HG03521 (cell line): ENCODE data around the gene NKX3-2.

Experiments
- ATAC-seq: cut with Tn5 transposase; IDR thresholded peaks from one replicate; pipeline ENCODE4 v1.9.1; 2021; ENCODE audit warnings: mild to moderate bottlenecking, moderate library complexity; ENCODE audit not compliant: unreplicated experiment

NKX3-2 gene

DNA sequence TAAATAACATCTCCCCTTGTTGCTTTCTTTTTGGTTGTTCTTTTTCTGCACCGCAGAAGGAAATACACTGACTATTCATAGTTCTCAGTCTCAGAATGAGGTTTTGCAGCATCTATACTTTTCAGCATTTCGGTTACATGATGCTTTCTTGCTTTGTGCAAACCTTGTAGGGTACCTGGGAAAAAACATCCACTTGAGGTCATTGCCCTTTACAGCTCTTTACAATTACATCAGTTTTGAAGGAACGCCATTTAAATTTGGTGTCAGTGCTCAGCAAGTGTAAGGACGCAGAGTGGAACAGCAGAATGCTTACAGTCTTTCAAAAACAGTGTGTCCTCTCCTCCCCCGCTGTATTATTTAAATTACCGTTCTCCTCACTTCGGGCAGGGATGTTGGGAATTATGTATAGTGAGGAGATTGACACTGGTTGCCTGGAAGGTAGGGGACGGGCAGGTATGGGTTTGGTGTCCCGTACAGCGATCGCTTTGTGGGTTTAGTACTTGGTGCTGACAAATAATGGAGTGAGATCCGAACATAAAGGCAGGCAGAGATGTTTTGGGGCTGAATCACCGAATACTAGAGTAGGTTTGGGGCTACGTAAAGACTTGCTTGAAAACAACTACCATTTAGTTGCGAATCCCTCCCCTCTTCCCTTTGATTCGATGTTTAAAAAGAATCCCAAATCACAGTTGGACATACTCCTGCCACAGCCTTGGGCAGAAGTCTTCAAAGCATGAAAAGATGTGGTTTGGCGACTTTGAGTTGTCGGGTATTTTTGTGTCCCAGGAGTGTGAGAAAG lies 2.0 kb upstream of the NKX3-2 start:
- no peak for ATAC-seq

DNA sequence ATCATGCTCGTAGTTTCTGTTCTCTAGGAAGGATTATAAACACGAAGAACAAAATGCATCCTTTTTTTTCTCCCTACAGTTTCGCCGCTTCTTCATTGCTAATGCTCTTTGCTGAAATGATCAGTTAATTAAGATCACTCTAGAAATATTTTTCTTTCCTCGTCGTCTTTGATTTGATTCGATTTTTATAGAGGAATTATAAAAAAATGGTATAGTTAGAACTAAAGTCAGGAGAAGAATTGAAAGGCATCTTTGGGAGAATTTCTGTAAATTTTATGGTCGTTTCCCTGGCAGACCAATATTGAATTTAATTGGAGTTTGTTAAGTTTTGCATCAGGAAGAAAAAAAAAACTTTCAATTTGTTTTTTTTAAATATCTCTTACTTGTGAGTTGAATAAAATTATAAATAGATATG lies 1.1 kb upstream of the NKX3-2 start:
- ATAC-seq, result no peak

- peak; percentile 46 for ATAC-seq
Observed at GRCh38 chr4:13544606-13545393, 492 bp upstream of the NKX3-2 start.

DNA sequence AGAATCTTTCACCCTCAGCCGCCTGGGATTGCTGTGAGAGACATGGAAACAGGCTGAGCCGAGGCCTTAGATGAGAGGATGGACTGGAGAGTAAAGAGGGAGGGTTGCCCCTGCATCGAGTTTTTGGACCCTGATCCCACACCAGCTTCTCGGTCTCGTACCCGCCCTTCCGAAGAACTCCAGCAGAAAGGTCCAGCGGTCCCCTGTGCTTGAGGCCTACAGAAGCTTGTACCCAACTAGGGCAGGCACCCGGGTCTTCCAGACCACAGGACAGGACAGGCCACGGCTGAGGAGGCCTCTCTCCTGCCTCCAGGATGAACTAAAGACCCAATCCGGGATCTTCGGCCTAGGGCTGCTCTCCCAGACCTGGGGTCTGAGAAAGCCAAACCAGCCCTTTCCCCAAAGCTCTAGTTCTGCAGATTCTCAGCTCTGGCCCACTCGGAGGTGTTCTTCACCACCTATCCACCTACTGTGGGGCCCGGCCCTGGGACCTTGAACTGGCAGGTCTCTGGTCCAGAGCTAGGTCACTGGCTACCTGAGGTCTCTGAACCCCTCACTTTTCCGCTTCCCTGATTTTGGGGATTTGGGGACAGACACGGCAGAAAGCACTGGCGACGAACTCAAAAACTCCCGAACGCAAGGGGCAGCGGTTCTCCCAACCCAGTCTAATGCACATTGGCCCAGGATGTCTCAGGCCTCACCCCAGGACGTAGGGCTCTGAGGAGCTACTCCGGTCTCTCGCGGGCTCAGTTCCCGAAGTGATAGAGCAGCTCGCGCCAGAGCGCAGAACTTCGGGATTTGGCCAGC lies 1.1 kb downstream of the NKX3-2 start:
- no peak for ATAC-seq

DNA sequence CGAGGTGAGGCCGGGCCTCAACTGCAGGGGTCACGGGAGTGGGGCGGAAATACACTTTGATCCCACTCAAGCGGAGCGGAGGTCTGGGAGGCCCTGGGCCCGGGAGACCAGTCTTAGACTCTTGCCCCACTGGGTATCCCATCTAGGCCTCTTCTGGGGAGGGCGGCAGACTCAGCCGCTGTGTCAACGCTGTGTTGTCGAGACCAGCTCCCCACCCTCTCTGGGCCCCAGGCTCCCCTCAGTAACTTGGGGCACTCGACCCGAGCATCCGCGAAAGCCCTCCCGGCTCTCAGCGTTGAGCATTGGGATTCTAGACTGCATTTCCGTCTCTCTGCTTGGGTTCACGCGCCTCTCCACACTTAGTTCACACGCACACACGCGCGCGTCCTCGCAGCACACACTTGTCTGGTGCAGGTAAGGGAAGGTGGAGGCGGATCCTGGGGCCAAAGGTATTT lies 1.7 kb downstream of the NKX3-2 start:
- no peak for ATAC-seq

DNA sequence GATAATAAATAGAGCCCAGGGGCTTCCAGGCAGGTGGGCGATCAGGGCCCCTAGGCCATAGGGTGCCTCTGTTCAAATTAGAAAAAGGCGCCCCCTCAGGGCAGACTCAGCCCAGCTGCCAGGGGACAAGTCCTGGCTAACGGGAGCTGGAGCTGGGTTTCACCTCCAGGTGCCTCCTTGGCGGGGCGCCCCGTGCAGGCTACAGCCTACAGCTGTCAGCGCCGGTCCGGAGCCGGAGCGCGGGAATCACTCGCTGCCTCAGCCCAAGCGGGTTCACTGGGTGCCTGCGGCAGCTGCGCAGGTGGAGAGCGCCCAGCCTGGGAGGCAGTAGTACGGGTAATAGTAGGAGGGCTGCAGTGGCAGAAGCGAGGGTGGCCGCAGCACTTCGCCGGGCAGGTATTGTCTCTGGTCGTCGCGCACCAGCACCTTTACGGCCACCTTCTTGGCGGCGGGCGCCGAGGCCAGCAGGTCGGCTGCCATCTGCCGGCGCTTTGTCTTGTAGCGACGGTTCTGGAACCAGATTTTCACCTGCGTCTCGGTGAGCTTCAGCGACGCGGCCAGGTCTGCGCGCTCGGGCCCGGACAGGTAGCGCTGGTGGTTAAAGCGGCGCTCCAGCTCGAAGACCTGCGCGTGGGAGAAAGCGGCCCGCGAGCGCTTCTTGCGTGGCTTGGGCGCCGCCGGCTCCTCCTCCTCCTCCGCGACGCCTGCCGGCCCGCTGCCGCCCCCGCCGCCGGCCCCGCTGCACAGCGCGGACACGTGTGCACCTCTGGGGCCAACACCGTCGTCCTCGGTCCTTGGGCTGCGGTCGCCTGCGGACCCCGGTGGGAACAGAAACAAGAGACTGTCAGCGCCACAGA lies 2.4 kb downstream of the NKX3-2 start:
- peak; percentile 37 for ATAC-seq

DNA sequence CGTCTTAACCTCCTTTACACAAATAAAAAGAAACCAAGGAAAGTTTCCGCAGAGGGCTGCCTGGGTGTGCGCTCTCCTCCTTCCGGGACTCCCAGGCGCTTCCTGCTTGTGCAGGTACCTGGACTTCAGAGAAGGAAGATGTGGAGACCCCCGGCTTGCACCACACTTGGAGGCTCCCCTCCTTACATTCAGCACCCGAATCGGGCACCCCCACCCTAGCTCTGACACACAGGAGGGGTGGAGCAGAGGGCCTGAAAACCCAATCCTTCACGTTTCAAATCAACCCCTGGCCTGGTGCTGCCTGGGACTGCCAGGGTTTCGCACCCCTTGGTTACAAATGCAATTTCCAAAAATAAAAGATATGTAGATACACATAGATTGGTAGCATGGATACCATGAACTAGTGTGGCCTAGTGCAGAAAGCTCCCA lies 3.1 kb downstream of the NKX3-2 start:
- no peak for ATAC-seq

GRCh38 chr4:13540446-13541175 lies 3.7 kb downstream of the NKX3-2 start:
- no peak for ATAC-seq

GRCh38 chr4:13539619-13540445 lies 4.5 kb downstream of the NKX3-2 start:
- no peak for ATAC-seq

- ATAC-seq, result no peak
Observed at GRCh38 chr4:13539047-13539618, 5.2 kb downstream of the NKX3-2 start.

GRCh38 chr4:13538427-13538973 lies 5.8 kb downstream of the NKX3-2 start:
- no peak for ATAC-seq

DNA sequence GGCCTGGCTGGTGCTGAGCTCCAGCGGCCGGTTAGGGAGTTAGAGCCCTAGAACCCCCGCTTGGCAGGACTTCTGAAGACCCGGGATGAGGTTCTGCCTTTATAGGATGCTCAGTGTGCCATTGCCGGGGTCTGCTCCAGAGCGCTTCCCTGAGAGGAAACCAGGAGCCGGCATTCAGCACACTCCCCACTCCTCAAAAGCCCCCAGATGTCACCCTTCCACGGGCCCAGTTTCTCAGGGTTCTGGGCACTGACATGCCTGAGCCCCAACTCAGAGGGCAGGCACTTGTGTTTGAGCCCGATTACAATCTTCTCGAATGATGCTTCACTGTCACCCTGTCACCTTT lies 6.5 kb downstream of the NKX3-2 start:
- ATAC-seq, result no peak

DNA sequence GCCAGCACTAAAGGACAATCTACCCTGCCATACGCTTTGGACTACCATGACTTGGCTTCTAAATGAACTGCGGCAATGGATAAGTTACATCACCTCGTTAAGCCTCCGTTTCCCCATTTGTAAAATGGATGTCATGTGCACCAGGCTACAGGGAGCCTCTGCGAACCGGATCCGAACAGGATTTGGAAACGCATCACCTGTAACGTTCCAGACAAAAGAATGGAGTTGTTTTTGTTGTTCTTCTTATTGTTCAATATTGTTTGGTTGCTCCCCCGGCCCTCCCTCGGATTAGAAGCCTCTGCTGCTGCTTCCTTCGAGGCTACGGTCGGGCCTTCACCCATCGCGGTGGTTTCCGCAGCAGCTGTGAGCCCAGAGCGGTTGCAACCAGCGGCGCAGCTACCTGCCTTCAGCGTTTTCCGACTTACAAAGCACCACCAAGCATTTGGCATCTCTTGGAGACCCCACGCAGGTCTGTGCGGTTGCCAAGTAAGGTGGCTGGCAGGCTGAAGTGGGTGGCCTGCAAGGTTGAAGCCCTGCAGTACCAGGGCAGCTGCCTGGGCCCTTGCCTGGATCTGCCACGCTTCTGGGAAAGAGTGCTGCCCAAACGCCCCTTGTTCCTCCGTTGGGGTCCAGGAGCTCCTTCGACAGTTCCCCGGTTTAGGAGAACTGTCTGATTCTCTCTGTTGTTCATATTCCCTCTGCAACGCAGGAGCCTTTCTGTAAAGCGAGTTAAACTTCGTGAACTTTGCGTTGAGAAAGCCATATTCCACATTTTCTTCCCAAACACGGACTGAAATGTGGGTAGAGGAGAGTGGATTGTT lies 7.1 kb downstream of the NKX3-2 start:
- no peak for ATAC-seq

DNA sequence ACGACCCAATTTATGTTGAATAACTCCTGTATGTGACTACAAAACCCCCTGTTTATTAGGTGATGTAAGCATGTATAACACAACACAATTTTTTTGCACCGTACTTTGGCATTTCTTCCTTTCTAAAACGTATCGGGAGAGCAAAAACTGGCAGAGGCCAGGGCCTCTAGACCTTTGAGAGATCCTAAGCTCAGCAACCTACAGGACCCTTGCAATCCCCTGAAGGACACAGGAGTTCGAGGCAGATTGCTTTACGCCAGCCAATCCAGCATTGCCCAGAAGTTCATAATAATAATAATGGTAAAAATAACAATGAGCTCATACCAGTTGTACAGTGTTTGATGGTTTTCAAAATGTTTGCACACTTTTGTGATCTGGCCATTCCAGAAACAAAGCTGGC lies 7.7 kb downstream of the NKX3-2 start:
- no peak for ATAC-seq

GRCh38 chr4:13535708-13536361 lies 8.5 kb downstream of the NKX3-2 start:
- no peak for ATAC-seq

DNA sequence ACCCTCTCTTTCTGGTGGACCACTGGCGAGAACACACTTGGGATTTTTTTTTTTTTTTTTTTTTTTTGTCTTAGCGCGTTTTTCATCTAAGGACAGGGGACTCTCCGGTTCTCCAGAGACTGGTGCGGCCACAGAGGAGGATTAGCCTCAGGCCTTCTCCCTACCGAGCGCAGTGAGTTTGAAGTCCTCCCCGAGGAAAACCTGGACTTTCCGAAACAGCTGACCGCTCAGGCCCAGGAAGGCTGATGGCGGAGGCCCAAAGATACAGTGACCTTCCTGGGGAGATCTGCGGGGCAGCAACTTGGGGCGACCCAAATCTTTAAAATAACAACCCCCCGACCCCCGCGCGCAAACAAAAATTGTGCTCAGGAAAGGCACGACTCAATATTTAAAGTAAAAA lies 9.2 kb downstream of the NKX3-2 start:
- no peak for ATAC-seq
